Thyroid gland (tissue), 4 donors: Measurements from ENCODE around the gene TSPO2.

Source experiments
- CTCF ChIP-seq, 6 experiments: fragments of 200-600 bp in 3 of 6; fragments of 450-650 bp in 3 of 6; sonication (generic) in 3 of 6; IDR thresholded peaks; one replicate each; pipeline ENCODE4 v1.5.1; 2016 to 2019; ENCODE audit warnings: antibody characterized with exemption in 6 of 6, mild to moderate bottlenecking in 2 of 6, inconsistent platforms in 1 of 6, moderate library complexity in 1 of 6
- POLR2A ChIP-seq, 2 donors: fragments of 450-650 bp; IDR thresholded peaks; one replicate each; pipeline ENCODE4 v1.6.1; 2017; ENCODE audit warnings: antibody characterized with exemption in 2 of 2, mild to moderate bottlenecking in 2 of 2, moderate library complexity in 1 of 2

GRCh38 chr6:41023114-41023513 lies 19.2 kb upstream of the TSPO2 start:
- no peak for TF ChIP-seq CTCF (IDR thresholded peaks at IDR 0.05)
- TF ChIP-seq POLR2A (IDR thresholded peaks at IDR 0.05) = no peak
